ENCODE measurements around the gene RAPGEF4. TPM values are rescaled to one million over a fixed set of nuclear protein-coding genes. Genes with fewer than 3 reads are reported as not detected.

Gene RAPGEF4
- polyA plus RNA-seq, 1 experiment, result 0.60 TPM

DNA sequence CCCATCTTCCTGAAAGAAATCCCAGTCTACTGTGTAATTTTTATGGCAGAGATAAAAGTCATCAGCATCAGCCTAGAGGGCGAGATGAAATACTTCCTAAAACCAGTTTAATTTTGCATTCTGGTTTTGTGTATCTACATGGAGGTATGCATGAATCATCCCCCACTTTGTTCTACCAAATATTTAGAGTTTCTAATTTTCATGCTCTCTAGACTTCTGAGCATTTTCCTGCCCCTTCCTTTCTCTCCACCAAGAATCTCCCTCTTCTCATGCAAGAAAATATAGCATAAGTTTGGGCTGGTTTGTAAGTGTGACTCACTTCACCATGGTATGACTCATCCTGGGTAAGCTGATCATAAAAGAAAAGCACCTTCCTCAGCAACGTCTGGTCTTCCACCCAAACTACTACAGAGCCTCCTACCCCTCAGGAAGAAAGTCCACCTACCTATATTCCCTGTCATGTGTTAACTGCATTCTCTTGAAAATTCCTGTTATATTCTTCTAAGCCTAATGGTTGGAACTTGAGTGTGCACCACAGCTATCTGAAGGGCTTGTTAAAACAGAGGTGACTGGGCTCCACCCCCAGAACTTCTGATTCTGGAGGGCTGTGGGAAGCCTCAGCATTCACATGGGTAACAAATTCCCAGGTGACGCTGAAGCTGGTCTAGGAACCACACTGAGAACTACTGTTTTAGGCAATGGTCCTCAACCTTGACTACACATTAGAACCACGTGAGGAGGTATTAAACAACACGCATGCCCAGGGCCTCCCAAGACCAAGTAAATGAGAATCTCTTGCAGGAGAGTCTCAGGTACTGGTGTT is 37.4 kb upstream of the RAPGEF4 start:
- ChIA-PET POLR2A (no interaction called here), CTCF (interaction anchor here (0.9 to 1.1 kb wide), 3 partner anchors 18 to 233 kb away, joined by 3 to 4 read pairs (median 3); no protein-coding TSS in a partner anchor)
- DNase-seq (ENCODE audit: low read depth), result peak; percentile 54
- H3K36me3 ChIP-seq (ENCODE audit: control insufficient read depth, insufficient read depth, low read length), result no peaks in the 10 kb centered on the region
- no peak overlapping the region for H3K4me3 ChIP-seq (ENCODE audit: low read depth, low read length)
- no peaks in the 10 kb centered on the region for H3K27me3 ChIP-seq (ENCODE audit: control insufficient read depth, insufficient read depth, low read length)
- TF ChIP-seq, protein P1, sequence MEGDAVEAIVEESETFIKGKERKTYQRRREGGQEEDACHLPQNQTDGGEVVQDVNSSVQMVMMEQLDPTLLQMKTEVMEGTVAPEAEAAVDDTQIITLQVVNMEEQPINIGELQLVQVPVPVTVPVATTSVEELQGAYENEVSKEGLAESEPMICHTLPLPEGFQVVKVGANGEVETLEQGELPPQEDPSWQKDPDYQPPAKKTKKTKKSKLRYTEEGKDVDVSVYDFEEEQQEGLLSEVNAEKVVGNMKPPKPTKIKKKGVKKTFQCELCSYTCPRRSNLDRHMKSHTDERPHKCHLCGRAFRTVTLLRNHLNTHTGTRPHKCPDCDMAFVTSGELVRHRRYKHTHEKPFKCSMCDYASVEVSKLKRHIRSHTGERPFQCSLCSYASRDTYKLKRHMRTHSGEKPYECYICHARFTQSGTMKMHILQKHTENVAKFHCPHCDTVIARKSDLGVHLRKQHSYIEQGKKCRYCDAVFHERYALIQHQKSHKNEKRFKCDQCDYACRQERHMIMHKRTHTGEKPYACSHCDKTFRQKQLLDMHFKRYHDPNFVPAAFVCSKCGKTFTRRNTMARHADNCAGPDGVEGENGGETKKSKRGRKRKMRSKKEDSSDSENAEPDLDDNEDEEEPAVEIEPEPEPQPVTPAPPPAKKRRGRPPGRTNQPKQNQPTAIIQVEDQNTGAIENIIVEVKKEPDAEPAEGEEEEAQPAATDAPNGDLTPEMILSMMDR (IDR thresholded peaks at IDR 0.05; ENCODE audit: insufficient read depth, low read depth, low read length), result no peak

DNA sequence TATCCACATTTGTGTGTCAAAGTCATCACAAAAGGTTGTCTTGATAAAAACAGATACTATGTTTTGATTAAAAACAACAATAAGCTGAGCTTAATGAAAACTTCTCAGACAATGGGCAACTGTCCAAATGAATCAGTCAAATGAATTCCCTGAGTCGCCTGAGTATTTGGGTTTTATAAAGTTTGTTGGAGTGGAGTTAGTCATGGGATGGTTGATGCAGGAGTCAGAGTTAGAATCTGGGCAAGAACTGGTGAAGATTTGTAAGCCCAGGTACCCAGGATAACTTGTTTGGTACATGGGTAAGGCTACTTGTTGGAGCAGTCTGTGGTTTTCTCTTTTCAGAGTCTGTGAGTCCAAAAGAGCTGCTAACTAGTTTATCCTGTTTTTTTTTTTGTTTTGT is 34.4 kb upstream of the RAPGEF4 start:
- no peak overlapping the region for H3K4me3 ChIP-seq (ENCODE audit: low read depth, low read length)
- peak; percentile 42 for DNase-seq (ENCODE audit: low read depth)
- CTCF ChIA-PET, result interaction anchor here (0.6 kb wide), 2 partner anchors 83 to 270 kb away, joined by 3 read pairs; no protein-coding TSS in a partner anchor
- no peaks in the 10 kb centered on the region for H3K27me3 ChIP-seq (ENCODE audit: control insufficient read depth, insufficient read depth, low read length)
- POLR2A ChIA-PET, result interaction anchor here (0.6 kb wide), 1 partner anchor 21 kb away, joined by 5 read pairs; no protein-coding TSS in a partner anchor
- no peaks in the 10 kb centered on the region for H3K36me3 ChIP-seq (ENCODE audit: control insufficient read depth, insufficient read depth, low read length)
- TF ChIP-seq, protein P1 (IDR thresholded peaks at IDR 0.05; ENCODE audit: insufficient read depth, low read depth, low read length), result no peak

DNA sequence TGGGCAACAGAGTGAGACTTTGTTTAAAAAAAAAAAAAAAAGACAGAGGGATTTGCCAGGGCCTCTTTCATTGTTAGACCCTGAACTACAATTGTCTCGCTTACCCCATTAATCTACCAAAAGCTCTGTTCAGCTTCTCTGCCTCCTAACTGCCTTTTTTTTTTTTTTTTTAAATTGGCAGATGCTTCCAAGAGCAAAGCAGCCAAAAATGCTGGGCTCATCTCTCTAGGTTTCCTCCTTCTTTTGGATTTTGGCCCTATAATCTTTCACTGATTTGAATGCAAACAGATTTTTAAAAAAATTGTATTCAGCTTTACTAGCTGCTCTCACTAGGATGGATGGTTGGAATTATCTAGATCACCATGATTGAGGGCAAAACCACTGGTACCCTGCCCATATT is 33.2 kb upstream of the RAPGEF4 start:
- no peak for DNase-seq (ENCODE audit: low read depth)
- POLR2A ChIA-PET, result no interaction called here
- CTCF ChIA-PET, result interaction anchor here (0.6 kb wide), 3 partner anchors 9 to 97 kb away, joined by 3 to 4 read pairs (median 4); no protein-coding TSS in a partner anchor
- H3K4me3 ChIP-seq (ENCODE audit: low read depth, low read length), result no peak overlapping the region
- H3K27me3 ChIP-seq (ENCODE audit: control insufficient read depth, insufficient read depth, low read length), result no peaks in the 10 kb centered on the region
- H3K36me3 ChIP-seq (ENCODE audit: control insufficient read depth, insufficient read depth, low read length), result no peaks in the 10 kb centered on the region
- TF ChIP-seq, protein P1 (IDR thresholded peaks at IDR 0.05; ENCODE audit: insufficient read depth, low read depth, low read length), result no peak

DNA sequence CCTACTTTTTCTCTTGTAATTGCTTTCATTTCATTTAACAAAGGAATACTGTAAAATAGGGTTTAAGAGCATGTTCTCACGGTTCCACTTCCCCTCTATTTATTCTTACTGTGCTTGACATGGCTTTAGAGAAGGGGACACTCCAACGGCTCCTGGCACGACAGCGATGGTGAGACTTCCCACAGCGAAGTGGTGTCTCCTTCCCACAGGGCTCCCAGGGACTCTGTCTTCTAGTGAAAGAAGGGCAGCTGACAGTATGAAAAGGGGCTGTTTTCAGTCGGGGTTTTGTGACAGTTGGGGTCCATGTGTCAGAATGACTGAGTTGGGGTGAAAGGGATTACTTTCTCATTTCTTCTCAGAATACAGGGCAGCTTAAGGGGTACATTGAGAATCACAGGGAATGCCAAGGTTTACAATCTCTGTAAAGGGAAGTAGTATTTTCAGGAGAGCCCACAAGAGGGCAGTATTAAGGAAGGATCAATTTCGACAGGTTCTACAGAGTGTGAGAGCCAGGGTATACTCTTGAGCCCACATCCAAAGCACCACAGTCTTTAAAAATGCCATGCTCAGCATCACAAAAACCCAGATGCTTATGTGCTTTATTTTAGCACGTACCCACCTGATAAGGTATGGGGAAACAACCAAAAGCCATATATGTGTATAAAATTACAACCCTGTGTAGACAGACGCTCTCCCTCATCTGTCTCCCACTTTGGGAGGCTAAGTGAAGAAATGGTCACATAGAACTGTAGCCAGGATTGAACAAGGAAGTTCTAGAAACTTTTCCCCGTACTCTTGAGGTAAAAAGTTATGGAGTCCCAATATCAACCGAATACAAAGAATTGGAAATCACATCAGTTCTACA is 31.3 kb upstream of the RAPGEF4 start:
- TF ChIP-seq, protein P1 (IDR thresholded peaks at IDR 0.05; ENCODE audit: insufficient read depth, low read depth, low read length), result peak; percentile 49
- no peaks in the 10 kb centered on the region for H3K27me3 ChIP-seq (ENCODE audit: control insufficient read depth, insufficient read depth, low read length)
- ChIA-PET POLR2A (no interaction called here), CTCF (interaction anchor here (0.8 to 2.2 kb wide), 7 partner anchors 11 to 99 kb away, joined by 3 to 6 read pairs (median 4); no protein-coding TSS in a partner anchor)
- DNase-seq (ENCODE audit: low read depth), result no peak
- no peak overlapping the region for H3K4me3 ChIP-seq (ENCODE audit: low read depth, low read length)
- no peaks in the 10 kb centered on the region for H3K36me3 ChIP-seq (ENCODE audit: control insufficient read depth, insufficient read depth, low read length)

DNA sequence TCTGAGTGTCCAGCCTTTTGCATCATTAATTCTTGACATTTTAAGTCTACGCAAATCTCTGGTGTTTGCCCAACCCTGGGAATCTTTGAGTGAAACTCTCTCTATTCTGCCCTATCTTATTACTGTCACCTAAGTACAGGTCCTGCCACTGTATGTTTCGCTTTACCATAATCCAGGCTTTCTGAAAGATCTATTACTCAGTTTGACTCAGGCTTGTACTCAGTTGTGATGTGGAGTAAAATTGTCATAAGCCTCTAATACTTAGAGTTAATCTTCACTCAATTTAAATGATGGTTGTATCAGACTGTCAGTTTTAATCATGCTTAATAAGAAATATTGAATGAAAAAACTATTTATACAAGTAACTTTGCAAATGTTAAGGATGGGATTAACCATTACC is 30.3 kb upstream of the RAPGEF4 start:
- Histone ChIP-seq H3K27me3 (ENCODE audit: control insufficient read depth, insufficient read depth, low read length) (no peaks in the 10 kb centered on the region), H3K4me3 (ENCODE audit: low read depth, low read length) (no peak overlapping the region), H3K36me3 (ENCODE audit: control insufficient read depth, insufficient read depth, low read length) (no peaks in the 10 kb centered on the region)
- DNase-seq (ENCODE audit: low read depth), result no peak
- ChIA-PET POLR2A (no interaction called here), CTCF (interaction anchor here (1.6 kb wide), 1 partner anchor 19 kb away, joined by 4 read pairs; no protein-coding TSS in a partner anchor)
- TF ChIP-seq, protein P1 (IDR thresholded peaks at IDR 0.05; ENCODE audit: insufficient read depth, low read depth, low read length), result no peak
